H1 (cell line): ENCODE results near the gene SRP14. TPM values are rescaled to one million over a fixed set of nuclear protein-coding genes. Genes with fewer than 3 reads are reported as not detected.
"Not testable (repeated sequence)": the region's sequence is repeated elsewhere in the genome, so short reads cannot be mapped to it uniquely, and the experiment has no call there.

ENCODE experiments used
- CTCF ChIA-PET: fragments of 300-600 bp; sonication (Branson Sonifier 250); formaldehyde crosslinking; loops from one replicate; lab custom pipeline; 2021; ENCODE audit not compliant: partially characterized antibody; lab: Charles Lee
- POLR2A ChIA-PET: fragments of 300-600 bp; sonication (Branson Sonifier 250); formaldehyde crosslinking; loops from one replicate; lab custom pipeline; 2021; ENCODE audit warnings: inconsistent platforms; ENCODE audit not compliant: partially characterized antibody; lab: Charles Lee
- DNase-seq, 2 experiments: peaks; one replicate each; pipeline versions ENCODE4 v3.0.0 to v3.0.0-alpha.2; 2010 to 2022; ENCODE audit warnings: low spot score in 2 of 2, low read depth in 1 of 2, mixed read lengths in 1 of 2
- FAIRE-seq: peaks from 2 replicates; lab custom pipeline; 2011; peaks lifted over from hg19 to GRCh38; lab: Jason Lieb, UNC
- H2AFZ ChIP-seq: 2 replicates; pipeline ENCODE4 v1.8.1; 2012; ENCODE audit warnings: low read length, inconsistent platforms
- H2AK5ac ChIP-seq: 2 replicates; pipeline ENCODE4 v1.6.1; 2013; ENCODE audit warnings: low read depth, low read length
- H2BK120ac ChIP-seq: replicated peaks from 2 replicates; pipeline ENCODE3; 2013; ENCODE audit warnings: low read depth, low read length, inconsistent platforms
- H2BK12ac ChIP-seq: 2 replicates; pipeline ENCODE4 v1.6.1; 2013; ENCODE audit warnings: low read depth, low read length
- H2BK15ac ChIP-seq: 2 replicates; pipeline ENCODE4 v1.6.1; 2013; ENCODE audit warnings: low read length
- H2BK20ac ChIP-seq: 2 replicates; pipeline ENCODE4 v1.6.1; 2013; ENCODE audit warnings: low read length
- H2BK5ac ChIP-seq: 2 replicates; pipeline ENCODE4 v1.6.1; 2013; ENCODE audit warnings: low read depth, low read length
- H3K14ac ChIP-seq: 2 replicates; pipeline ENCODE4 v1.6.1; 2013; ENCODE audit warnings: inconsistent platforms; ENCODE audit not compliant: insufficient read length
- H3K18ac ChIP-seq: 2 replicates; pipeline ENCODE4 v1.6.1; 2013; ENCODE audit warnings: low read length; ENCODE audit errors: extremely low read depth
- H3K23ac ChIP-seq: 2 replicates; pipeline ENCODE4 v1.6.1; 2013; ENCODE audit warnings: inconsistent platforms; ENCODE audit not compliant: insufficient read length
- H3K23me2 ChIP-seq: 2 replicates; pipeline ENCODE4 v1.6.1; 2013; ENCODE audit warnings: low read depth, low read length
- H3K27ac ChIP-seq: 2 replicates; pipeline ENCODE4 v1.6.1; 2011; ENCODE audit warnings: low read depth, low read length, inconsistent platforms
- H3K27me3 ChIP-seq, 4 experiments: replicated peaks in 1 of 4; 1 replicate in 1 of 4; 2 replicates in 3 of 4; pipeline versions ENCODE4 v1.6.1 to v1.8.1; 2011 to 2013; ENCODE audit warnings: low read length in 3 of 4, mild to moderate bottlenecking in 3 of 4, inconsistent platforms in 2 of 4, mixed read lengths in 2 of 4, moderate library complexity in 1 of 4; ENCODE audit not compliant: control insufficient read depth in 3 of 4, insufficient read depth in 3 of 4; ENCODE audit errors: extremely low read depth in 1 of 4
- H3K36me3 ChIP-seq, 4 experiments: 2 replicates each; pipeline versions ENCODE4 v1.6.1 to v1.8.1; 2011 to 2013; ENCODE audit warnings: mild to moderate bottlenecking in 4 of 4, low read length in 3 of 4, moderate library complexity in 2 of 4, control low read depth in 1 of 4, inconsistent platforms in 1 of 4; ENCODE audit not compliant: insufficient read depth in 4 of 4, control insufficient read depth in 2 of 4
- H3K4ac ChIP-seq: replicated peaks from 2 replicates; pipeline ENCODE3; 2013; ENCODE audit warnings: low read length, low read depth, mixed read lengths, inconsistent platforms; ENCODE audit not compliant: insufficient read length
- H3K4me1 ChIP-seq, 4 experiments: replicated peaks in 1 of 4; 1 replicate in 1 of 4; 2 replicates in 3 of 4; pipeline versions ENCODE4 v1.6.1 to v1.8.1; 2011 to 2013; ENCODE audit warnings: low read length in 3 of 4, inconsistent platforms in 2 of 4, mixed read lengths in 1 of 4; ENCODE audit not compliant: insufficient read depth in 4 of 4, control insufficient read depth in 3 of 4
- H3K4me2 ChIP-seq, 2 experiments: 2 replicates each; pipeline versions ENCODE4 v1.6.1 to v1.8.1; 2011 to 2013; ENCODE audit warnings: low read depth in 2 of 2, low read length in 2 of 2, control low read depth in 1 of 2, inconsistent platforms in 1 of 2, mild to moderate bottlenecking in 1 of 2; ENCODE audit not compliant: insufficient read depth in 1 of 2
- H3K4me3 ChIP-seq, 4 experiments: fragments of 200-600, 300-600 bp in 1 of 4; sonication (generic), shearing (Covaris generic), sonication (Bioruptor Twin) in 1 of 4; 2 replicates each; pipeline versions ENCODE4 v1.5.1 to v1.8.1; 2011 to 2016; ENCODE audit warnings: low read length in 4 of 4, low read depth in 3 of 4, control low read depth in 2 of 4, inconsistent platforms in 2 of 4, mild to moderate bottlenecking in 2 of 4, mixed read lengths in 1 of 4, moderate library complexity in 1 of 4; ENCODE audit not compliant: insufficient read depth in 2 of 4; ENCODE audit errors: extremely low read depth in 1 of 4
- H3K56ac ChIP-seq: replicated peaks from 2 replicates; pipeline ENCODE3; 2013; ENCODE audit warnings: low read depth, mild to moderate bottlenecking, mixed read lengths, low read length, inconsistent platforms; ENCODE audit not compliant: insufficient read length
- H3K79me1 ChIP-seq: 2 replicates; pipeline ENCODE4 v1.6.1; 2013; ENCODE audit warnings: low read depth, low read length, control low read depth
- H3K79me2 ChIP-seq, 2 experiments: 2 replicates each; pipeline versions ENCODE4 v1.6.1 to v1.8.1; 2012 to 2013; ENCODE audit warnings: low read length in 2 of 2, mild to moderate bottlenecking in 2 of 2, inconsistent platforms in 1 of 2; ENCODE audit not compliant: insufficient read depth in 2 of 2, control insufficient read depth in 1 of 2
- H3K9ac ChIP-seq, 4 experiments: replicated peaks in 1 of 4; 1 replicate in 1 of 4; 2 replicates in 3 of 4; pipeline versions ENCODE4 v1.6.1 to v1.8.1; 2011 to 2013; ENCODE audit warnings: low read depth in 3 of 4, low read length in 3 of 4, control low read depth in 2 of 4, mild to moderate bottlenecking in 2 of 4, moderate library complexity in 2 of 4, inconsistent platforms in 1 of 4; ENCODE audit errors: extremely low read depth in 1 of 4
- H3K9me3 ChIP-seq, 2 experiments: 2 replicates each; pipeline versions ENCODE4 v1.6.1 to v1.8.1; 2012 to 2013; ENCODE audit warnings: mild to moderate bottlenecking in 2 of 2, moderate library complexity in 2 of 2, control low read depth in 1 of 2, inconsistent platforms in 1 of 2, low read depth in 1 of 2, low read length in 1 of 2, mixed read lengths in 1 of 2; ENCODE audit not compliant: insufficient read depth in 2 of 2
- H4K20me1 ChIP-seq, 2 experiments: replicated peaks in 1 of 2; 2 replicates each; pipeline versions ENCODE3 to v1.8.1; 2011 to 2013; ENCODE audit warnings: inconsistent platforms in 2 of 2, low read length in 2 of 2, mild to moderate bottlenecking in 1 of 2; ENCODE audit not compliant: insufficient read depth in 2 of 2, control insufficient read depth in 1 of 2
- H4K5ac ChIP-seq: 2 replicates; pipeline ENCODE4 v1.6.1; 2013; ENCODE audit warnings: low read length, low read depth, mixed read lengths, inconsistent platforms; ENCODE audit not compliant: insufficient read length
- H4K8ac ChIP-seq: 2 replicates; pipeline ENCODE4 v1.8.0; 2013; ENCODE audit warnings: mild to moderate bottlenecking, moderate library complexity, low read length, inconsistent platforms; ENCODE audit not compliant: insufficient read depth; ENCODE audit errors: extremely low read depth
- H4K91ac ChIP-seq: replicated peaks from 2 replicates; pipeline ENCODE3; 2013; ENCODE audit warnings: low read length, mixed read lengths, inconsistent platforms; ENCODE audit not compliant: insufficient read length
- WGBS, 2 experiments: shearing (Covaris generic) in 1 of 2; methylation state at CpG; one replicate each; pipeline versions ENCODE4 v1.1.6 to v1.1.7; 2013 to 2015; ENCODE audit warnings: low lambda C conversion rate in 2 of 2, mixed read lengths in 2 of 2, inconsistent platforms in 1 of 2, low coverage in 1 of 2, missing lambda C conversion rate in 1 of 2; ENCODE audit not compliant: insufficient replicate concordance in 2 of 2, insufficient coverage in 1 of 2, insufficient read length in 1 of 2; ENCODE audit errors: extremely low coverage in 1 of 2, missing lambda C conversion rate in 1 of 2; 5-methylcytosine and 5-hydroxymethylcytosine counted together
- polyA plus RNA-seq, 7 experiments: library from polyadenylated mRNA; depleted of rRNA in 3 of 7; stranded (reverse) in 5 of 7; unstranded in 2 of 7; fragments of >200 nt in 5 of 7; fragments of 200-250 nt in 2 of 7; gene quantifications; 1 replicate in 5 of 7; 2 replicates in 1 of 7; 4 replicates in 1 of 7; pipeline versions ENCODE4 v1.2.1 to v1.2.3, GENCODE V29; 2011 to 2013; ENCODE audit warnings: missing spikeins in 2 of 7, mixed read lengths in 2 of 7
- total RNA-seq: library from RNA; stranded (reverse); fragmentation: NEBNext Ultra II Directional; extraction: Animal tissue kit (Norgen Biotek cat#: 25700); gene quantifications from 2 replicates; pipeline ENCODE4 v1.2.1, GENCODE V29; 2021

The SRP14 gene
- total and polyA plus RNA-seq, 2 of the 8 experiments (the other 6 are each of a cell fraction or from before 2014, with no cell fraction given), result 186 to 223 TPM

DNA sequence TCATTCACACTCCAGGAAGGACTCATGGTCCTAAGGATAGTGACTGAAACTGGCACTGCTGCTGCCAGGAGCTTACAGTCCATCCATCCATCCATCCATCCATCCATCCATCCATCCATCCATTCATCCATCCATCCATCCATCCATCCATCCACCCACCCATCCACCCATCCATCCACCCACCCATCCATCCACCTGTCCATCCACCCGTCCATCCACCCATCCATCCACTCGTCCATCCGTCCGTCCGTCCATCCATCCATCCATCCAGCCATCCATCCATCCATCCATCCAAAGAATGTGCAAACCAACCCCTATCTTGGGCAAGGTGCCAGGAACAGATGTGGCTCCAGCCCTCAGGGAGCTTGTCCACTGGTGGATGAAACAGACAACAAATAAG, 46.0 kb downstream of the SRP14 start:
- POLR2A ChIA-PET, result not testable (repeated sequence)

More for the DNA sequence above, 46.0 kb downstream of the SRP14 start:
- H3K27ac ChIP-seq, H3K79me2 ChIP-seq, H2BK20ac ChIP-seq, H4K5ac ChIP-seq, FAIRE-seq, H2BK120ac ChIP-seq, DNase-seq, CTCF ChIA-PET, H3K4me1 ChIP-seq, H3K14ac ChIP-seq, H2BK5ac ChIP-seq, H3K4me3 ChIP-seq, H3K4me2 ChIP-seq, H3K23me2 ChIP-seq, H3K9ac ChIP-seq, H2AFZ ChIP-seq, H2BK15ac ChIP-seq, H3K27me3 ChIP-seq, H4K20me1 ChIP-seq, H3K56ac ChIP-seq, H3K23ac ChIP-seq, H3K4ac ChIP-seq, H2AK5ac ChIP-seq, H3K79me1 ChIP-seq, H4K8ac ChIP-seq, H3K18ac ChIP-seq, H4K91ac ChIP-seq, H2BK12ac ChIP-seq, H3K9me3 ChIP-seq: not testable (repeated sequence)
- WGBS, 2 experiments, result 94% methylated on average over 5 of the region's 5 CpGs; no CpG with 5 or more reads in 1 of the 2 experiments
- H3K36me3 ChIP-seq, result peaks cover 38 to 82% (median 67%) of the 10 kb centered on the region in 4 experiments
